ENCODE data around the gene RRP15.

The RRP15 gene

GRCh38 chr1:218371927-218372672, 87.0 kb downstream of the RRP15 start:
- no peak for FAIRE-seq
- TF ChIP-seq CTCF (IDR thresholded peaks at IDR 0.05; ENCODE audit: insufficient read depth, missing control alignments), result no peak
- no peak for DNase-seq (ENCODE audit: insufficient read length, low spot score)

DNA sequence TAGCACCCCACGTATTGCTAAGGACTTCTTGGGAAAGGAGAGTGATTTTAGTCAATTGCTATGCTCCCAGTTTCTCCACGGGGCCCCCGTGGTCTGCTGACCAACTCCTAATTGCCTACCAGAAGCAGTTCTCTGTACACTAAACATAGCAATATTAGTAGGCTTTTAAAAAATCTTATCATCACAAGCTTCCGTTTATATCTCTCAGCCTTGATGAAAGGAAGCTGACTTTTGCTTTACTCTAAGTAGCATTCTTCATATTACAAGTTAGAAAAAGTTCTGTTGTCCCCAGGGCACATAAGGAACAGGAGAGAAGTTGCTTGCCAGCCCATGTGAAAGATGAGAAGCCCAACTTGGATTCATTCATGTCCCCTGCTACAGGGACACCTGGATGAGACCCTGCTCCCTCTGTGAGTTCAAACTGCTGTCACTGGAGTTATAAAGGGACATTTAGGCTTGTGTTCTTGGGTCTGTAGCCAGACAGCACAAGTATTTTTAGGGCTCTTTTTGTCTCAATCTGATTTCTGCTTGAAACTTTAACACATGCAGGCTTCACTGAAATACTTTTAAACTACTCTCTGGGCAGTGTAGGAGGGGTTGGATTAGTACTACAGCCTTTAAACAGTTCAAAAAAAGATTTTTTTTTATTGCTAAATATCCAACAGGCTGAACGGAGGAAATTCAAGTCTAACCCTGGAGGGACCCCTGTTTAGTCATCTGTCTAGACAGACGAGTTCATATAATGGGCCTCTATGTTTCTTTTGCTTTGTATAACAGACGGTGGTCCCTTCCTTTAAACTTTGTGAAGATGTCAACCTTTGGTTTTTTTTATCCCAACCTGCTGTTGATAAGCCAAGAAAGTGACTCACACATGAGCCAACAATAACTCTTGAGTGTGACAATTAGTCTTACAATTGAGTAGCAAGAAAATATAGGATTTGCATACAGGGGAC, 89.6 kb downstream of the RRP15 start:
- no peak for DNase-seq (ENCODE audit: insufficient read length, low spot score)
- TF ChIP-seq CTCF (IDR thresholded peaks at IDR 0.05; ENCODE audit: insufficient read depth, missing control alignments), result no peak
- FAIRE-seq, result no peak

GRCh38 chr1:218376722-218377121, 91.6 kb downstream of the RRP15 start:
- no peak for FAIRE-seq
- no peak for DNase-seq (ENCODE audit: insufficient read length, low spot score)
- TF ChIP-seq CTCF (IDR thresholded peaks at IDR 0.05; ENCODE audit: insufficient read depth, missing control alignments), result no peak

DNA sequence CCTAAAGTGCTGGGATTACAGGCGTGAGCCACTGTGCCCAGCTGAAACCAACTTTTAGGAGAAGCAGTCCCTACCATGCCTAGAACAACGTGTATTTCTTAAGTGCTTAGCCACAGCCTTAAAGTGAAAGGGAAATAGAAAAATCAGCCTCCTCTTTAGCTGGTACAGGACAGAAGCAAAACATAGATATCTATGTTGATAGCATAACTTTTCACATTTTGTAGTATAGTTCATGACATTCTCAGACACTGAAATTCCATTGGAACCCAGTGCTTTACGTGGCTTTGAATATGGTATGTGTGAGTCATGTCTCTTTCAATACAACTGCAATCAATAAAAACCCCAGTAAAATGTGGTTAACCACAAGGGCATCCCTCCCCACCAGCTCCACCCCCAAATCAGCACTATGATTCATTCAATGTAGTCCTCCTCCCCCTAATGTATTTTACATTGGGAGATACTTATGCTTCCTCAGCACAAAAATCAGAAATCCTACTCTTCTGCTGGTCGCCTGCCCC, 92.1 kb downstream of the RRP15 start:
- FAIRE-seq (no peak), DNase-seq (ENCODE audit: insufficient read length, low spot score) (no peak)
- no peak for TF ChIP-seq CTCF (IDR thresholded peaks at IDR 0.05; ENCODE audit: insufficient read depth, missing control alignments)

DNA sequence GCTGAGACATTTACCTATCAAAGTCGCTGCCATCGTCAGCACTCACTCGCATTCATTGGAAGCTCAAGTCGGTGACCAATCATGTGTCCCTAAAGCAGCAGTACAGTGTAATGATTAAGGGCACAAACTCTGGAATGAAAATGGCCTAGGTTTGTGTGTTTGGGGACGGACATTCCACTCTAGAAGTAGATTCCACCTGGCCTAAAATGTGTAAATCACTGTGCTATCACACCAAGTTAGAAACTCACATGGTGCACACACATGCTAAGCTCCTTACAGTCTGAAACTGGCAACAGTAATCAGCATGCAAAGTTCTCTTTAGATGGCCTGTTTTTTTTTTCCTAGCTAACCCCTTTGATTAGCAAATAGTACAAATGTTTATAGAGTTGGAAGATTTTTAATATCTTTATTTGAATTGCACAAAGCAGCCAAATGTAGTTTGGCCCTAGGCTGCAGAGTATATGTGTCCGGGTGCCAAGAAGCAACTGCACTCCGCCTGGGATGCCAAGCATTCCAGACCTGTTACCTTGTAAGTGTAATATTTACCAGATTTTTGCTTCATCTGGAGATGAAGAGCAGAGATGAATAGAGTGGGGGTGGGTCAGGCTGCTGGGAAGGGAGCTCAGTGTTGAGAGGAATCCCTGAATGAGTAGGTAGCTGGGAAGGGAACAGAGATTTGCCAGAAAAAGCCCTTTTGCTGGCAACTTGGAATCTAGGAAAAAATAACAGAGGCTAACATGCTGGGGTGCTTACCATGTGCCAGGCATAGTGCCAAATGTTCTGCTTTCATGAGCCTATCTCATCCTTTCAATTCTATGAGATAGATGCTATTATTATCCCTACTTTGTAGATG, 95.3 kb downstream of the RRP15 start:
- no peak for DNase-seq (ENCODE audit: insufficient read length, low spot score)
- FAIRE-seq, result no peak
- TF ChIP-seq CTCF (IDR thresholded peaks at IDR 0.05; ENCODE audit: insufficient read depth, missing control alignments), result no peak

- FAIRE-seq (no peak), DNase-seq (ENCODE audit: insufficient read length, low spot score) (no peak)
Observed at GRCh38 chr1:218382261-218382660, 97.2 kb downstream of the RRP15 start.

More at GRCh38 chr1:218382261-218382660, 97.2 kb downstream of the RRP15 start:
- no peak for TF ChIP-seq CTCF (IDR thresholded peaks at IDR 0.05; ENCODE audit: insufficient read depth, missing control alignments)
